Measurements from ENCODE around the gene PEPD. TPM values are rescaled to one million over a fixed set of nuclear protein-coding genes. Genes with fewer than 3 reads are reported as not detected.
"Not testable (repeated sequence)": the region's sequence is repeated elsewhere in the genome, so short reads cannot be mapped to it uniquely, and the experiment has no call there.

The PEPD gene
- total RNA-seq: 24.0 TPM

GRCh38 chr19:33521480-33522370 lies at the start of gene PEPD:
Gene PEPD, minus strand, starts transcription at chr19:33521791. Its CDS starts 31 bp downstream, at chr19:33521760.
- Histone ChIP-seq H3K4me1 (ENCODE audit: control insufficient read depth in 3 of 3, insufficient read depth in 3 of 3, low read length in 3 of 3) (peaks cover 16 to 24% (median 18%) of the 10 kb centered on the region in 3 donors), H3K27me3 (ENCODE audit: control insufficient read depth in 3 of 3, insufficient read depth in 3 of 3, low read length in 3 of 3) (no peaks in the 10 kb centered on the region), H3K27ac (ENCODE audit: low read depth, low read length) (peak within 1 kb of the TSS; percentile 63), H3K36me3 (ENCODE audit: control insufficient read depth in 3 of 3, insufficient read depth in 3 of 3, low read length in 3 of 3) (peaks cover 0 to 2% (median 0%) of the 10 kb centered on the region in 3 donors), H3K9ac (ENCODE audit: low read depth in 1 of 3, low read length in 3 of 3) (peak within 1 kb of the TSS; percentile 73 to 85 (median 81)), H3K4me3 (ENCODE audit: low read length in 3 of 3) (peak within 1 kb of the TSS; percentile 85 to 93 (median 86)), H3K9me3 (ENCODE audit: control insufficient read depth in 3 of 3, low read length in 3 of 3) (no peaks in the 10 kb centered on the region)

- Histone ChIP-seq H3K4me1 (ENCODE audit: control insufficient read depth in 3 of 3, insufficient read depth in 3 of 3, low read length in 3 of 3) (no peaks in the 10 kb centered on the region), H3K9me3 (ENCODE audit: control insufficient read depth in 3 of 3, low read length in 3 of 3) (peaks cover 0 to 4% (median 0%) of the 10 kb centered on the region in 3 donors), H3K27ac (ENCODE audit: low read depth, low read length) (no peak overlapping the region), H3K27me3 (ENCODE audit: control insufficient read depth in 3 of 3, insufficient read depth in 3 of 3, low read length in 3 of 3) (peaks cover 2 to 17% (median 15%) of the 10 kb centered on the region in 3 donors), H3K36me3 (ENCODE audit: control insufficient read depth in 3 of 3, insufficient read depth in 3 of 3, low read length in 3 of 3) (no peaks in the 10 kb centered on the region), H3K4me3 (ENCODE audit: low read length in 3 of 3) (no peak overlapping the region), H3K9ac (ENCODE audit: low read depth in 1 of 3, low read length in 3 of 3) (no peak overlapping the region)
Observed at GRCh38 chr19:33569821-33570220, 48.2 kb upstream of the PEPD start.

- Histone ChIP-seq H3K9me3 (ENCODE audit: control insufficient read depth in 3 of 3, low read length in 3 of 3) (no peaks in the 10 kb centered on the region), H3K27me3 (ENCODE audit: control insufficient read depth in 3 of 3, insufficient read depth in 3 of 3, low read length in 3 of 3) (peaks cover 6 to 19% (median 17%) of the 10 kb centered on the region in 3 donors), H3K4me1 (ENCODE audit: control insufficient read depth in 3 of 3, insufficient read depth in 3 of 3, low read length in 3 of 3) (no peaks in the 10 kb centered on the region), H3K4me3 (ENCODE audit: low read length in 3 of 3) (no peak overlapping the region), H3K9ac (ENCODE audit: low read depth in 1 of 3, low read length in 3 of 3) (no peak overlapping the region), H3K36me3 (ENCODE audit: control insufficient read depth in 3 of 3, insufficient read depth in 3 of 3, low read length in 3 of 3) (no peaks in the 10 kb centered on the region), H3K27ac (ENCODE audit: low read depth, low read length) (no peak overlapping the region)
Observed at GRCh38 chr19:33568706-33569105, 47.1 kb upstream of the PEPD start.

GRCh38 chr19:33564836-33565338 lies 43.3 kb upstream of the PEPD start:
- Histone ChIP-seq H3K36me3 (ENCODE audit: control insufficient read depth in 3 of 3, insufficient read depth in 3 of 3, low read length in 3 of 3) (no peaks in the 10 kb centered on the region), H3K9me3 (ENCODE audit: control insufficient read depth in 3 of 3, low read length in 3 of 3) (no peaks in the 10 kb centered on the region), H3K4me3 (ENCODE audit: low read length in 3 of 3) (no peak overlapping the region), H3K9ac (ENCODE audit: low read depth in 1 of 3, low read length in 3 of 3) (no peak overlapping the region), H3K27ac (ENCODE audit: low read depth, low read length) (no peak overlapping the region), H3K27me3 (ENCODE audit: control insufficient read depth in 3 of 3, insufficient read depth in 3 of 3, low read length in 3 of 3) (peaks cover 20 to 31% (median 22%) of the 10 kb centered on the region in 3 donors), H3K4me1 (ENCODE audit: control insufficient read depth in 3 of 3, insufficient read depth in 3 of 3, low read length in 3 of 3) (no peaks in the 10 kb centered on the region)

GRCh38 chr19:33562636-33563035 lies 41.0 kb upstream of the PEPD start:
- no peak overlapping the region for H3K4me3 ChIP-seq (ENCODE audit: low read length in 3 of 3)
- no peaks in the 10 kb centered on the region for H3K36me3 ChIP-seq (ENCODE audit: control insufficient read depth in 3 of 3, insufficient read depth in 3 of 3, low read length in 3 of 3)
- no peak overlapping the region for H3K9ac ChIP-seq (ENCODE audit: low read depth in 1 of 3, low read length in 3 of 3)
- H3K4me1 ChIP-seq (ENCODE audit: control insufficient read depth in 3 of 3, insufficient read depth in 3 of 3, low read length in 3 of 3): peaks cover 0 to 6% (median 3%) of the 10 kb centered on the region in 3 donors
- no peak overlapping the region for H3K27ac ChIP-seq (ENCODE audit: low read depth, low read length)
- peaks cover 11 to 42% (median 22%) of the 10 kb centered on the region in 3 donors for H3K27me3 ChIP-seq (ENCODE audit: control insufficient read depth in 3 of 3, insufficient read depth in 3 of 3, low read length in 3 of 3)
- no peaks in the 10 kb centered on the region for H3K9me3 ChIP-seq (ENCODE audit: control insufficient read depth in 3 of 3, low read length in 3 of 3)

GRCh38 chr19:33561666-33562065 lies 40.1 kb upstream of the PEPD start:
- H3K36me3 ChIP-seq (ENCODE audit: control insufficient read depth in 3 of 3, insufficient read depth in 3 of 3, low read length in 3 of 3); H3K9ac ChIP-seq (ENCODE audit: low read depth in 1 of 3, low read length in 3 of 3); H3K27ac ChIP-seq (ENCODE audit: low read depth, low read length); H3K4me3 ChIP-seq (ENCODE audit: low read length in 3 of 3); H3K9me3 ChIP-seq (ENCODE audit: control insufficient read depth in 3 of 3, low read length in 3 of 3); H3K4me1 ChIP-seq (ENCODE audit: control insufficient read depth in 3 of 3, insufficient read depth in 3 of 3, low read length in 3 of 3): not testable (repeated sequence)
- H3K27me3 ChIP-seq (ENCODE audit: control insufficient read depth in 3 of 3, insufficient read depth in 3 of 3, low read length in 3 of 3): peaks cover 11 to 39% (median 22%) of the 10 kb centered on the region in 3 donors

GRCh38 chr19:33561261-33561660 lies 39.7 kb upstream of the PEPD start:
- no peaks in the 10 kb centered on the region for H3K36me3 ChIP-seq (ENCODE audit: control insufficient read depth in 3 of 3, insufficient read depth in 3 of 3, low read length in 3 of 3)
- H3K4me1 ChIP-seq (ENCODE audit: control insufficient read depth in 3 of 3, insufficient read depth in 3 of 3, low read length in 3 of 3): peaks cover 0 to 6% (median 5%) of the 10 kb centered on the region in 3 donors
- no peak overlapping the region for H3K4me3 ChIP-seq (ENCODE audit: low read length in 3 of 3)
- no peak overlapping the region for H3K9ac ChIP-seq (ENCODE audit: low read depth in 1 of 3, low read length in 3 of 3)
- H3K27me3 ChIP-seq (ENCODE audit: control insufficient read depth in 3 of 3, insufficient read depth in 3 of 3, low read length in 3 of 3): peaks cover 11 to 39% (median 22%) of the 10 kb centered on the region in 3 donors
- no peak overlapping the region for H3K27ac ChIP-seq (ENCODE audit: low read depth, low read length)
- H3K9me3 ChIP-seq (ENCODE audit: control insufficient read depth in 3 of 3, low read length in 3 of 3): no peaks in the 10 kb centered on the region

- Histone ChIP-seq H3K4me1 (ENCODE audit: control insufficient read depth in 3 of 3, insufficient read depth in 3 of 3, low read length in 3 of 3) (peaks cover 0 to 6% (median 5%) of the 10 kb centered on the region in 3 donors), H3K9me3 (ENCODE audit: control insufficient read depth in 3 of 3, low read length in 3 of 3) (no peaks in the 10 kb centered on the region), H3K27ac (ENCODE audit: low read depth, low read length) (no peak overlapping the region), H3K27me3 (ENCODE audit: control insufficient read depth in 3 of 3, insufficient read depth in 3 of 3, low read length in 3 of 3) (peaks cover 12 to 44% (median 26%) of the 10 kb centered on the region in 3 donors), H3K9ac (ENCODE audit: low read depth in 1 of 3, low read length in 3 of 3) (no peak overlapping the region), H3K4me3 (ENCODE audit: low read length in 3 of 3) (no peak overlapping the region), H3K36me3 (ENCODE audit: control insufficient read depth in 3 of 3, insufficient read depth in 3 of 3, low read length in 3 of 3) (no peaks in the 10 kb centered on the region)
Observed at GRCh38 chr19:33559996-33560395, 38.4 kb upstream of the PEPD start.

GRCh38 chr19:33558856-33559255 lies 37.3 kb upstream of the PEPD start:
- Histone ChIP-seq H3K9ac (ENCODE audit: low read depth in 1 of 3, low read length in 3 of 3) (no peak overlapping the region), H3K4me1 (ENCODE audit: control insufficient read depth in 3 of 3, insufficient read depth in 3 of 3, low read length in 3 of 3) (peaks cover 0 to 6% (median 5%) of the 10 kb centered on the region in 3 donors), H3K4me3 (ENCODE audit: low read length in 3 of 3) (no peak overlapping the region), H3K9me3 (ENCODE audit: control insufficient read depth in 3 of 3, low read length in 3 of 3) (no peaks in the 10 kb centered on the region), H3K27me3 (ENCODE audit: control insufficient read depth in 3 of 3, insufficient read depth in 3 of 3, low read length in 3 of 3) (peaks cover 12 to 46% (median 28%) of the 10 kb centered on the region in 3 donors), H3K36me3 (ENCODE audit: control insufficient read depth in 3 of 3, insufficient read depth in 3 of 3, low read length in 3 of 3) (no peaks in the 10 kb centered on the region), H3K27ac (ENCODE audit: low read depth, low read length) (no peak overlapping the region)

GRCh38 chr19:33558151-33558550 lies 36.6 kb upstream of the PEPD start:
- H3K27ac ChIP-seq (ENCODE audit: low read depth, low read length): no peak overlapping the region
- H3K9ac ChIP-seq (ENCODE audit: low read depth in 1 of 3, low read length in 3 of 3): no peak overlapping the region
- no peak overlapping the region for H3K4me3 ChIP-seq (ENCODE audit: low read length in 3 of 3)
- no peaks in the 10 kb centered on the region for H3K36me3 ChIP-seq (ENCODE audit: control insufficient read depth in 3 of 3, insufficient read depth in 3 of 3, low read length in 3 of 3)
- peaks cover 12 to 46% (median 28%) of the 10 kb centered on the region in 3 donors for H3K27me3 ChIP-seq (ENCODE audit: control insufficient read depth in 3 of 3, insufficient read depth in 3 of 3, low read length in 3 of 3)
- H3K4me1 ChIP-seq (ENCODE audit: control insufficient read depth in 3 of 3, insufficient read depth in 3 of 3, low read length in 3 of 3): peaks cover 0 to 6% (median 5%) of the 10 kb centered on the region in 3 donors
- H3K9me3 ChIP-seq (ENCODE audit: control insufficient read depth in 3 of 3, low read length in 3 of 3): no peaks in the 10 kb centered on the region
